ENCODE measurements around the gene ZSWIM5.
A peak's percentile ranks its signal among the peaks of the same experiment; 100 is the strongest.

Gene ZSWIM5

DNA sequence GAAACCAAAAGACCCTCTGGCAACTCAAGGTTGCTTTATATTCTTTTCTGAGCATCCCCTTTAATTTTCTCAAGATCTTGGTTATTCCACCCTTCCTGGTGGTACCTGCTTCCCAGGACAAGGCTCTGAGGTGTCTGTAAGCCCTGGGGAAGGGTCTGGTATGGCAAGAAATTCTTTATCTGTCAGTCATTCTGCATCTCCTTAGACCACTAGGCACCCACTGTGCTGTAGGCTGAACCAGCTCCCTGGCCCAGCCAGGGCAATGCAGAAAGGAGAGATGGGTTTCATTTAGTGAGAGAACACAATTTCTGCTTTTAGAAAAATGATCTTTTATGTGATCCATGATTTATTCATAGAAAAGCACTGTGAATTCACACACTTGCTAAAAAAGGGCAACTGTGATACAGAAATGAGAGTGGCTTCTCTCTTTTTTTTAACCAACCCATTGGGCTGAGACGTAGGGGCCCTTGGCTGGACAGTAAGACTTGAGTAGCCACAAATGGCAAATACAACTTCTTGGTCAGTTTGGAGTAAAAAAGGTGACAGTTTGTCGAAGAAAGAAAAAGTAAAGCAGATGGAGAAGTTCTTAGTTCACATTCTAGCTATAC lies 190.2 kb downstream of the ZSWIM5 start:
- H3K36me3 ChIP-seq (ENCODE audit: control insufficient read depth in 1 of 2, insufficient read depth in 2 of 2, low read length in 2 of 2): peaks cover 7 to 13% of the 10 kb centered on the region in 2 donors
- no peak overlapping the region for H3K27ac ChIP-seq (ENCODE audit: low read depth, low read length)
- H3K9ac ChIP-seq (ENCODE audit: low read depth in 1 of 2, low read length in 2 of 2): no peak overlapping the region
- H3K4me3 ChIP-seq (ENCODE audit: low read depth in 1 of 2, low read length in 2 of 2): no peak overlapping the region
- no peaks in the 10 kb centered on the region for H3K9me3 ChIP-seq (ENCODE audit: control insufficient read depth in 1 of 2, low read length in 2 of 2)
- peaks cover 13 to 19% of the 10 kb centered on the region in 2 donors for H3K4me1 ChIP-seq (ENCODE audit: control insufficient read depth in 1 of 2, insufficient read depth in 2 of 2, low read length in 2 of 2)
- H3K27me3 ChIP-seq (ENCODE audit: control insufficient read depth in 1 of 2, insufficient read depth in 2 of 2, low read length in 2 of 2): no peaks in the 10 kb centered on the region

GRCh38 chr1:45015683-45016082 lies 190.7 kb downstream of the ZSWIM5 start:
- peaks cover 7 to 13% of the 10 kb centered on the region in 2 donors for H3K36me3 ChIP-seq (ENCODE audit: control insufficient read depth in 1 of 2, insufficient read depth in 2 of 2, low read length in 2 of 2)
- peaks cover 13 to 19% of the 10 kb centered on the region in 2 donors for H3K4me1 ChIP-seq (ENCODE audit: control insufficient read depth in 1 of 2, insufficient read depth in 2 of 2, low read length in 2 of 2)
- no peak overlapping the region for H3K9ac ChIP-seq (ENCODE audit: low read depth in 1 of 2, low read length in 2 of 2)
- no peak overlapping the region for H3K27ac ChIP-seq (ENCODE audit: low read depth, low read length)
- H3K9me3 ChIP-seq (ENCODE audit: control insufficient read depth in 1 of 2, low read length in 2 of 2): no peaks in the 10 kb centered on the region
- H3K4me3 ChIP-seq (ENCODE audit: low read depth in 1 of 2, low read length in 2 of 2): no peak overlapping the region
- no peaks in the 10 kb centered on the region for H3K27me3 ChIP-seq (ENCODE audit: control insufficient read depth in 1 of 2, insufficient read depth in 2 of 2, low read length in 2 of 2)

- Histone ChIP-seq H3K9ac (ENCODE audit: low read depth in 1 of 2, low read length in 2 of 2) (no peak overlapping the region), H3K4me1 (ENCODE audit: control insufficient read depth in 1 of 2, insufficient read depth in 2 of 2, low read length in 2 of 2) (peaks cover 22 to 30% of the 10 kb centered on the region in 2 donors), H3K9me3 (ENCODE audit: control insufficient read depth in 1 of 2, low read length in 2 of 2) (no peaks in the 10 kb centered on the region), H3K36me3 (ENCODE audit: control insufficient read depth in 1 of 2, insufficient read depth in 2 of 2, low read length in 2 of 2) (peaks cover 10 to 15% of the 10 kb centered on the region in 2 donors), H3K27ac (ENCODE audit: low read depth, low read length) (no peak overlapping the region), H3K27me3 (ENCODE audit: control insufficient read depth in 1 of 2, insufficient read depth in 2 of 2, low read length in 2 of 2) (no peaks in the 10 kb centered on the region), H3K4me3 (ENCODE audit: low read depth in 1 of 2, low read length in 2 of 2) (no peak overlapping the region)
Observed at GRCh38 chr1:45014321-45015028, 191.9 kb downstream of the ZSWIM5 start.

GRCh38 chr1:45013551-45014209 lies 192.7 kb downstream of the ZSWIM5 start:
- Histone ChIP-seq H3K9ac (ENCODE audit: low read depth in 1 of 2, low read length in 2 of 2) (no peak overlapping the region), H3K36me3 (ENCODE audit: control insufficient read depth in 1 of 2, insufficient read depth in 2 of 2, low read length in 2 of 2) (peaks cover 18 to 23% of the 10 kb centered on the region in 2 donors), H3K4me3 (ENCODE audit: low read depth in 1 of 2, low read length in 2 of 2) (no peak overlapping the region), H3K27me3 (ENCODE audit: control insufficient read depth in 1 of 2, insufficient read depth in 2 of 2, low read length in 2 of 2) (no peaks in the 10 kb centered on the region), H3K4me1 (ENCODE audit: control insufficient read depth in 1 of 2, insufficient read depth in 2 of 2, low read length in 2 of 2) (peaks cover 23 to 34% of the 10 kb centered on the region in 2 donors), H3K9me3 (ENCODE audit: control insufficient read depth in 1 of 2, low read length in 2 of 2) (no peaks in the 10 kb centered on the region), H3K27ac (ENCODE audit: low read depth, low read length) (no peak overlapping the region)

GRCh38 chr1:45012639-45013278 lies 193.6 kb downstream of the ZSWIM5 start:
- Histone ChIP-seq H3K36me3 (ENCODE audit: control insufficient read depth in 1 of 2, insufficient read depth in 2 of 2, low read length in 2 of 2) (peaks cover 27 to 33% of the 10 kb centered on the region in 2 donors), H3K9ac (ENCODE audit: low read depth in 1 of 2, low read length in 2 of 2) (peak overlapping the region; percentile 80), H3K27me3 (ENCODE audit: control insufficient read depth in 1 of 2, insufficient read depth in 2 of 2, low read length in 2 of 2) (no peaks in the 10 kb centered on the region), H3K4me3 (ENCODE audit: low read depth in 1 of 2, low read length in 2 of 2) (peak overlapping the region; percentile 90 to 92), H3K27ac (ENCODE audit: low read depth, low read length) (no peak overlapping the region), H3K4me1 (ENCODE audit: control insufficient read depth in 1 of 2, insufficient read depth in 2 of 2, low read length in 2 of 2) (peaks cover 23 to 34% of the 10 kb centered on the region in 2 donors), H3K9me3 (ENCODE audit: control insufficient read depth in 1 of 2, low read length in 2 of 2) (no peaks in the 10 kb centered on the region)

DNA sequence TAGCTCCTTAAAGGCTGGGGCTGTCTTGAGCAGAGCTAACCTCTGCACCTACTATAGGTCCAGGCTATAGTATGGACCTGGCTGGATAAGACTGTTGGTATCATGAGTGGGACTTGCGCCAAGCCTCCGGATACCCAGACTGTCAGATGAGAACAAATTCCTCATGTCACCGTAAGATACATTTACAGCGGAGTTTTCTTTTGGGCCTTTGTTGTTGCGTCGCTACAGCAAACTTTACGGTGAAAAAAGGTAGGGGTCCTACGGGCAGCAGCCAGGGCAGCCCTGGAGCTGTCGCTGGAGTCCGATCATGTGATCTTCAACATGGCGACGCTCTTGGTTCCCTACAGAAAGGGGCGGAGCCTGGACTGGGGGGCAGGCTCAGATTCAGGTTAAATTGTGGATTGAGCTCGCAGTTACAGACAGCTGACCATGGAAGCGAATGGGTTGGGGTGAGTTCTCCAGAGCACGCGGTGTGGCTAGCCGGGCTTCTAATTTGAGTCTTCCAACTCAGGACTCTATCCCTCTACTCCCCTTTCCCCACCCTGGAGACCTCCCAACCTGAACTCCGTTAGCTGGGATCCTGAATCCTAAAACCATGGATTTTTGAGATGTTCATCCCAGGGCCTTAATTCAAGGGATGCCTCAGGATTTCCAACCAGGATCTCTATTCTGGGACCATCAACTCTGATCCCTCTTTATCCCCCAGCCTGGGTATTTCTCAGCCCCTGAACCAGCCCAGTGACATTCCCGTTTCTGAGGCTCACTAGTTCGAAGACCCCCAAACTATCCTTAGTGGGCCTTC lies 194.4 kb downstream of the ZSWIM5 start, which contains the start of gene UROD:
Gene UROD, plus strand, starts transcription at position 418 of the 802 bp plus-strand sequence. Its CDS starts 12 bp downstream, at position 430.
- Histone ChIP-seq H3K9ac (ENCODE audit: low read depth in 1 of 2, low read length in 2 of 2) (peak within 1 kb of the TSS; percentile 80), H3K4me3 (ENCODE audit: low read depth in 1 of 2, low read length in 2 of 2) (peak within 1 kb of the TSS; percentile 90 to 92), H3K9me3 (ENCODE audit: control insufficient read depth in 1 of 2, low read length in 2 of 2) (no peaks in the 10 kb centered on the region), H3K27me3 (ENCODE audit: control insufficient read depth in 1 of 2, insufficient read depth in 2 of 2, low read length in 2 of 2) (no peaks in the 10 kb centered on the region), H3K27ac (ENCODE audit: low read depth, low read length) (peak within 1 kb of the TSS; percentile 82), H3K4me1 (ENCODE audit: control insufficient read depth in 1 of 2, insufficient read depth in 2 of 2, low read length in 2 of 2) (peaks cover 23 to 34% of the 10 kb centered on the region in 2 donors), H3K36me3 (ENCODE audit: control insufficient read depth in 1 of 2, insufficient read depth in 2 of 2, low read length in 2 of 2) (peaks cover 34 to 36% of the 10 kb centered on the region in 2 donors)

DNA sequence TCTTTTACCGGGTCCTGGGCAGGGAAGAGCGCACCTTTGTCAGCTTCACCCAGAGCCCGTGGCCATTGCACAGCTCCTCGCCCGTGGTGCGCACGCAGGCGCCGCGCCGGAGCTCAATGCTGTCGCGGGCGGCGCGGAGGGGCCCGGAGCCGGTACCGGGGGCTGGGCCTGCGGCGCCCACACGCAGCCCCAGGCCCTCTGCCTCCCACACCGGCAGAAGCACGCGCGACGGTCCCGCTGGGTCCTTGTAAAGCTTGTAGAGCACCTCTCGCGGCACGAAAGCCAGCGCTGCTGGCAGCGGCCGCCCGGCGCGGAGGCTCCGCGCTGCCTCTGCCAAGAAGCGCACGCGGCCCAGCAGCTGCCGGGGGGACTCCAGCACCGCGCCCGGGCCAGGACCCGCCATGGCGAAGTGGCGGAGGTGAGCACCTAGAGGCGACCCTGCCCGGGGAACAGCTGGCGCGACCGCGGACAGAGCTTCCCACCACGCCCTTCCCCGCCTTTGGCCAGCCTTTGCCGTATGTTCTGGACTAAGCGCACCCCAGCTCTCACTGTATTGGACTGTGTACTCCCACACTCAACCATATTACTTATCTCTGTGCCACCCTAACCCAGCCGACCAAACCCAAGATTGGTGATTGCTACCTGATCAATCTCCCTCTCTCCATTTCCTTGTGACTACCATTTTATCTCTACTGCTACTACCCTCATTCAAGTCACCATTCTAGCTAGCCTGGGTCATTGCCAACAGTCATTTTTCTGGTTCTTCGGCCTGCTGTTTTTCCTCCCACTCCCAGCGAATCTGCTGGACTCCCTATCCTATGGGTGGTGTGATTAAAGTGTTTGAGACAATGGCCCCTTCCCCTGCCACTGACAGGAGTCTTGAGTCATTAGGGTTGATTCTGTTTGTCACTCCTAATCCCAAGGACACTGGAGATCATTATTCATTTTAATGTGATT lies 195.3 kb downstream of the ZSWIM5 start, which contains the start of gene HECTD3:
Gene HECTD3, minus strand, starts transcription at position 470 of the 957 bp plus-strand sequence. Its CDS starts 67 bp downstream, at position 403.
- Histone ChIP-seq H3K4me1 (ENCODE audit: control insufficient read depth in 1 of 2, insufficient read depth in 2 of 2, low read length in 2 of 2) (peaks cover 23 to 34% of the 10 kb centered on the region in 2 donors), H3K4me3 (ENCODE audit: low read depth in 1 of 2, low read length in 2 of 2) (peak within 1 kb of the TSS; percentile 90 to 92), H3K9me3 (ENCODE audit: control insufficient read depth in 1 of 2, low read length in 2 of 2) (no peaks in the 10 kb centered on the region), H3K27me3 (ENCODE audit: control insufficient read depth in 1 of 2, insufficient read depth in 2 of 2, low read length in 2 of 2) (no peaks in the 10 kb centered on the region), H3K9ac (ENCODE audit: low read depth in 1 of 2, low read length in 2 of 2) (peak within 1 kb of the TSS; percentile 80), H3K36me3 (ENCODE audit: control insufficient read depth in 1 of 2, insufficient read depth in 2 of 2, low read length in 2 of 2) (peaks cover 39 to 43% of the 10 kb centered on the region in 2 donors), H3K27ac (ENCODE audit: low read depth, low read length) (peak within 1 kb of the TSS; percentile 82)

DNA sequence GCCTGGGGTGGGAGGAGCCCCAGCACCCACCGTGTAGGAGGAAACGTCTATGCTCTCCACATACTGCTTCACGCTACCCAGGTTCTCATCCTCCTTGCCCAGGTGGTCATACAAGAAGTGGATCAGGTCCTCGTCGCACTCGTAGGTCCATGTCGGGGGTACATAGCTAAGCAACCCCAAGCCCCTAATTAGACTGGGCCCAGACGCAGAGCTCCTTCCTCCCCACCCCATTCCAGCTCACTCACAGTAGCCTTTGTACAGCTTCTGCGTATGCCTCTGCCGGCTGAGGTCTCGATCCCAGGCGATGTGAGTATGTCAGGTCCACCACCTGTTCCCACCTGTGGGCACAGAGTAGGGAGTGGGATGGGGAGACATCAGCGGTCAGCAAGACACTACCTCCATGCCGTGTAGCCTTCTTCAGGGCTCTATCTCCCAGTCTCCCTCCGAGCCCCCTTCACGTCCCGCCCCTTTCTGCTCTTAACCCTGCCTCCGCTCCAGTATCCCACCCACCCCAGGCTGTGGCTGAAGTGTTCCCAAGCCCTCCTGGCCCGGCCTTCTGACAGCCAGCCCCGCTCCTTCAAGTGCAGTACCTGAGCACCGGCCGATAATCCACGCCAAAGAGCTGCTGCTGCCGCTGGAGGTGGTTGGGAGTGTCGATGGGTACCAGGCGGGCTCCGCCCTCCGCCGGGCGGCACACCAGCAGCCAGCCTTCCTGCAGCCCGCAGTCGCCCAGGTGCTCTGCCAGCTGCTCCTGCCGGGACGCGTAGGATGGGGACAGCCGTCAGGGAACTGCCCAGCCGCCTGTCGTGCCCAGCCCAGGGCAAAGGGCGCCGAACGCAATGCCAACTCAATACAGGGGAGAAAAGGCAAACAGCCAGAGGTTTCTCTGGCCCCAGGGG lies 196.2 kb downstream of the ZSWIM5 start:
- H3K4me3 ChIP-seq (ENCODE audit: low read depth in 1 of 2, low read length in 2 of 2): peak overlapping the region; percentile 90 to 92
- peaks cover 42 to 46% of the 10 kb centered on the region in 2 donors for H3K36me3 ChIP-seq (ENCODE audit: control insufficient read depth in 1 of 2, insufficient read depth in 2 of 2, low read length in 2 of 2)
- peak overlapping the region; percentile 66 to 70 for H3K9ac ChIP-seq (ENCODE audit: low read depth in 1 of 2, low read length in 2 of 2)
- H3K9me3 ChIP-seq (ENCODE audit: control insufficient read depth in 1 of 2, low read length in 2 of 2): no peaks in the 10 kb centered on the region
- H3K27me3 ChIP-seq (ENCODE audit: control insufficient read depth in 1 of 2, insufficient read depth in 2 of 2, low read length in 2 of 2): no peaks in the 10 kb centered on the region
- H3K4me1 ChIP-seq (ENCODE audit: control insufficient read depth in 1 of 2, insufficient read depth in 2 of 2, low read length in 2 of 2): peaks cover 23 to 34% of the 10 kb centered on the region in 2 donors
- peak overlapping the region; percentile 82 for H3K27ac ChIP-seq (ENCODE audit: low read depth, low read length)

All from duodenal mucosa (tissue), 2 donors.